ENCODE measurements around the gene SOS1. TPM values are rescaled to one million over a fixed set of nuclear protein-coding genes. Genes with fewer than 3 reads are reported as not detected.

Gene SOS1
- total and polyA plus RNA-seq, 2 of the 13 experiments (the other 11 are each of a cell fraction or from before 2014, with no cell fraction given): 20.8 to 60.4 TPM

GRCh38 chr2:38947241-38948239, 173.3 kb downstream of the SOS1 start (continued):
- TF ChIP-seq NKX3-1 (CRISPR knock-in tag; IDR thresholded peaks at IDR 0.05) (no peak), ZNF644 (CRISPR knock-in tag; IDR thresholded peaks at IDR 0.05; ENCODE audit: low read depth) (peak; percentile 45; the same call in 1 of the 2 replicates), MAFF (IDR thresholded peaks at IDR 0.05; ENCODE audit: low read depth, low read length) (peak; percentile 70; the same call in 1 of the 2 replicates), STAG1 (CRISPR knock-in tag; IDR thresholded peaks at IDR 0.05) (peak; percentile 92), ISL2 (CRISPR knock-in tag; IDR thresholded peaks at IDR 0.05) (peak; percentile 17; the same call in 1 of the 2 replicates), ATF7-NPFF (CRISPR knock-in tag; IDR thresholded peaks at IDR 0.05; ENCODE audit: low read depth) (no peak), KDM5B (CRISPR knock-in tag; IDR thresholded peaks at IDR 0.05; ENCODE audit: borderline replicate concordance) (peak; percentile 71; the same call in 1 of the 2 replicates), KLF16 (CRISPR knock-in tag; IDR thresholded peaks at IDR 0.05) (peak in 1 of 2 experiments; percentile 77; a peak in 2 of 4 replicates), ZNF10 (CRISPR knock-in tag; IDR thresholded peaks at IDR 0.05; ENCODE audit: borderline replicate concordance, low read depth) (no peak), ZNF382 (CRISPR knock-in tag; IDR thresholded peaks at IDR 0.05; ENCODE audit: borderline replicate concordance) (no peak), TCF7 (IDR thresholded peaks at IDR 0.05; ENCODE audit: low read depth) (peak; percentile 9; the same call in 1 of the 2 replicates), TFAP4 (IDR thresholded peaks at IDR 0.05; ENCODE audit: borderline replicate concordance, low read depth) (peak; percentile 14; the same call in 1 of the 2 replicates), RBAK (CRISPR knock-in tag; IDR thresholded peaks at IDR 0.05) (no peak), TEF (CRISPR knock-in tag; IDR thresholded peaks at IDR 0.05) (no peak), RAD21 (CRISPR knock-in tag; IDR thresholded peaks at IDR 0.05) (peak; percentile 86), ZMYM2 (CRISPR knock-in tag; IDR thresholded peaks at IDR 0.05) (no peak), ZFP91 (CRISPR knock-in tag; IDR thresholded peaks at IDR 0.05; ENCODE audit: borderline replicate concordance) (peak; percentile 24; the same call in 1 of the 2 replicates), NR1H2 (CRISPR knock-in tag; IDR thresholded peaks at IDR 0.05; ENCODE audit: borderline replicate concordance, low read depth) (no peak), ZNF781 (CRISPR knock-in tag; IDR thresholded peaks at IDR 0.05; ENCODE audit: borderline replicate concordance, not compliant biosample characterization) (peak; percentile 80), ZNF136 (CRISPR knock-in tag; IDR thresholded peaks at IDR 0.05; ENCODE audit: low read depth) (0 out of 2 replicates have a peak, but pooled peaks have one; percentile 38), KAT8 (CRISPR knock-in tag; IDR thresholded peaks at IDR 0.05) (peak; percentile 24; the same call in 1 of the 2 replicates), PRDM10 (CRISPR knock-in tag; IDR thresholded peaks at IDR 0.05; ENCODE audit: low read depth) (0 out of 2 replicates have a peak, but pooled peaks have one; percentile 24)

Measured in HepG2 (cell line).